ENCODE measurements around the gene FGF14.

- TF ChIP-seq CTCF (IDR thresholded peaks at IDR 0.05) (no peak), POLR2A (IDR thresholded peaks at IDR 0.05) (no peak)
Observed at GRCh38 chr13:102392481-102393209, 9.2 kb downstream of the FGF14 start.
